GM12875 (cell line): ENCODE results near the gene C14orf180.
"Not testable (repeated sequence)": the region's sequence is repeated elsewhere in the genome, so short reads cannot be mapped to it uniquely, and the experiment has no call there.

Experiments used
- H3K4me3 ChIP-seq: one replicate; pipeline ENCODE4 v1.5.1; 2011; ENCODE audit warnings: low read depth, low read length, control low read depth
- TF ChIP-seq, protein P1 (sequence below): IDR thresholded peaks from 2 replicates; pipeline ENCODE4 v1.5.1; 2011; ENCODE audit warnings: low read depth, mild to moderate bottlenecking, control low read depth, inconsistent platforms, low read length, moderate library complexity, borderline replicate concordance; ENCODE audit not compliant: insufficient read depth

The C14orf180 gene

GRCh38 chr14:104576232-104576969 is 3.2 kb upstream of the C14orf180 start:
- TF ChIP-seq, protein P1, sequence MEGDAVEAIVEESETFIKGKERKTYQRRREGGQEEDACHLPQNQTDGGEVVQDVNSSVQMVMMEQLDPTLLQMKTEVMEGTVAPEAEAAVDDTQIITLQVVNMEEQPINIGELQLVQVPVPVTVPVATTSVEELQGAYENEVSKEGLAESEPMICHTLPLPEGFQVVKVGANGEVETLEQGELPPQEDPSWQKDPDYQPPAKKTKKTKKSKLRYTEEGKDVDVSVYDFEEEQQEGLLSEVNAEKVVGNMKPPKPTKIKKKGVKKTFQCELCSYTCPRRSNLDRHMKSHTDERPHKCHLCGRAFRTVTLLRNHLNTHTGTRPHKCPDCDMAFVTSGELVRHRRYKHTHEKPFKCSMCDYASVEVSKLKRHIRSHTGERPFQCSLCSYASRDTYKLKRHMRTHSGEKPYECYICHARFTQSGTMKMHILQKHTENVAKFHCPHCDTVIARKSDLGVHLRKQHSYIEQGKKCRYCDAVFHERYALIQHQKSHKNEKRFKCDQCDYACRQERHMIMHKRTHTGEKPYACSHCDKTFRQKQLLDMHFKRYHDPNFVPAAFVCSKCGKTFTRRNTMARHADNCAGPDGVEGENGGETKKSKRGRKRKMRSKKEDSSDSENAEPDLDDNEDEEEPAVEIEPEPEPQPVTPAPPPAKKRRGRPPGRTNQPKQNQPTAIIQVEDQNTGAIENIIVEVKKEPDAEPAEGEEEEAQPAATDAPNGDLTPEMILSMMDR = no peak
- no peak overlapping the region for H3K4me3 ChIP-seq

DNA sequence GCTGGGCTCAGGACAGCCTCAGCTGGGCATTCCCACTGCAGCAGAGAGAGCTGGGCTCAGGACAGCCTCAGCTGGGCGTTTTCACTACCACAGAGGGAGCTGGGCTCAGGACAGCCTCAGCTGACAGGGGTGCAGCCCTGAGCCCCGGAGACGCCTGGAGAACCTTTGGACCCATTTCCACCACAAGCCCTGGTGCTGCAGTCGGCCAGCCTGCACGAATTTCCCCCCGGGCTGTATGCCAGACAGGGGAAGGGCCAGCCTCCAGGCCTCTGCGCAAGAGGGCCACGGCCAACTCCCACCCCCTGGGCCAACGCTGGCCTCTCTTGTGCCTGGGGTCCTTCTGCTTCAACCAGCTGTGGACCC is 2.6 kb upstream of the C14orf180 start:
- no peak overlapping the region for H3K4me3 ChIP-seq
- TF ChIP-seq, protein P1 = no peak

DNA sequence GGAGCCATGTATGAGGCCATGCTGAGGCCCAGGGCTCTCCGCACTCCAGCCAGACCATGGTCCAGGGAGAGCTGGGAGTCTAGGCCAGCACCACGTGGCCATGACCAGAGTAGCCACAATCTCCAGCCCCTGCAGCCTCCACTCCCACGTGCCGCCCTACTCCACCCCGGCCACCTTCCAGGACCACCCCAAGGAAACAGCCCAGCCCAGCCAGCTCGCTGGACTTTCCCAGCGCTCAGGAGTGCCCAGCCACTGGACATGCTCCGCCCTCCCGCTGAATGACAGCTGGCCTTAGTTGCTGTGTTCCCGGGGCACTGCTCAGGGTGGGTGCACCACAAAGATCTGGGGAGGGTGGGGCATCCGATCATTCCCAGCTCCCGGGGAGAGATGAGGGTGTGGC is 2.1 kb upstream of the C14orf180 start:
- TF ChIP-seq, protein P1 = no peak
- no peak overlapping the region for H3K4me3 ChIP-seq

GRCh38 chr14:104577847-104578301 is 1.7 kb upstream of the C14orf180 start:
- TF ChIP-seq, protein P1 = no peak
- H3K4me3 ChIP-seq = no peak overlapping the region

GRCh38 chr14:104578321-104578720 is 1.2 kb upstream of the C14orf180 start:
- H3K4me3 ChIP-seq = no peak overlapping the region
- TF ChIP-seq, protein P1 = no peak

DNA sequence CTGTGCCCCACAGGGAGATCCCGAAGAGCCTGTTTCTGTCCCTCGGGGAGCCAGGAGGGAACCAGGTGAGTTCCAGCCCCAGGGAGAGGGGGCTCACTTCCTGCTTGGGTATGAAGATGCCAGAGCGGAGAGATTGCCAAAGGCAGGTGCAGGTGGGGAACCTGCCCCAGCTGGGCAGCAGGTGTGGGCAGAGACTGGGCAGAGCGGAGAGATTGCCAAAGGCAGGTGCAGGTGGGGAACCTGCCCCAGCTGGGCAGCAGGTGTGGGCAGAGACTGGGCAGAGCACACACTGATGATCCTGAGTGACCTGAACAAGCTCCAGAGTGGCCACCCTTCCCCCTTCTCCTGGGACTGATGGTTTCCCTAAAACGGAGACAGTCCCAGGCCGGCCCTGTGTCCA is 375 bp downstream of the C14orf180 start:
- not testable (repeated sequence) for H3K4me3 ChIP-seq

GRCh38 chr14:104580961-104581360 is 1.4 kb downstream of the C14orf180 start:
- TF ChIP-seq, protein P1 = no peak
- no peak overlapping the region for H3K4me3 ChIP-seq
